NT2/D1 (cell line): ENCODE data around the gene SETD1B.

Experiments
- DNase-seq: peaks from one replicate; pipeline ENCODE4 v3.0.0-alpha.2; 2011; ENCODE audit warnings: low read depth, low spot score
- H3K27me3 ChIP-seq: 2 replicates; pipeline ENCODE4 v1.6.0; 2011; ENCODE audit warnings: mild to moderate bottlenecking; ENCODE audit not compliant: insufficient read length, insufficient read depth
- H3K36me3 ChIP-seq: 2 replicates; pipeline ENCODE4 v1.6.1; 2011; ENCODE audit warnings: mild to moderate bottlenecking, low read length, mixed read lengths; ENCODE audit not compliant: insufficient read depth, insufficient read length
- H3K4me1 ChIP-seq: 2 replicates; pipeline ENCODE4 v1.5.1; 2011; ENCODE audit not compliant: insufficient read depth, insufficient read length
- H3K4me3 ChIP-seq: 2 replicates; pipeline ENCODE4 v1.5.1; 2011; ENCODE audit warnings: low read depth; ENCODE audit not compliant: insufficient read length
- H3K9ac ChIP-seq: 2 replicates; pipeline ENCODE4 v1.6.0; 2011; ENCODE audit warnings: low read depth; ENCODE audit not compliant: insufficient read length
- H3K9me3 ChIP-seq: 2 replicates; pipeline ENCODE4 v1.5.1; 2011; ENCODE audit warnings: mild to moderate bottlenecking, low read length; ENCODE audit not compliant: insufficient read depth
- SUZ12 ChIP-seq: IDR thresholded peaks from 2 replicates; pipeline ENCODE4 v1.6.1; 2011; ENCODE audit not compliant: insufficient read length, insufficient read depth; ENCODE audit errors: extremely low read depth
- YY1 ChIP-seq: IDR thresholded peaks from 2 replicates; pipeline ENCODE4 v1.6.1; 2011; ENCODE audit not compliant: insufficient read length, insufficient read depth
- ZNF274 ChIP-seq: IDR thresholded peaks from 2 replicates; pipeline ENCODE4 v1.6.1; 2011; ENCODE audit warnings: mild to moderate bottlenecking, low read depth, low read length

Gene SETD1B

GRCh38 chr12:121813951-121814350, 10.1 kb downstream of the SETD1B start:
- H3K27me3 ChIP-seq = no peaks in the 10 kb centered on the region
- no peak for DNase-seq
- no peak overlapping the region for H3K4me3 ChIP-seq
- peaks cover 83% of the 10 kb centered on the region for H3K36me3 ChIP-seq
- H3K9ac ChIP-seq = no peak overlapping the region
- peaks cover 23% of the 10 kb centered on the region for H3K4me1 ChIP-seq
- no peak for TF ChIP-seq SUZ12
- no peak for TF ChIP-seq YY1
- TF ChIP-seq ZNF274 = no peak
- no peaks in the 10 kb centered on the region for H3K9me3 ChIP-seq

GRCh38 chr12:121814429-121815119, 10.8 kb downstream of the SETD1B start:
- H3K27me3 ChIP-seq = no peaks in the 10 kb centered on the region
- H3K36me3 ChIP-seq = peaks cover 83% of the 10 kb centered on the region
- no peak overlapping the region for H3K4me3 ChIP-seq
- H3K9ac ChIP-seq = no peak overlapping the region
- peaks cover 23% of the 10 kb centered on the region for H3K4me1 ChIP-seq
- no peaks in the 10 kb centered on the region for H3K9me3 ChIP-seq
- DNase-seq = no peak
- TF ChIP-seq ZNF274 (no peak), YY1 (no peak), SUZ12 (no peak)

GRCh38 chr12:121815263-121815662, 11.5 kb downstream of the SETD1B start:
- Histone ChIP-seq H3K27me3 (no peaks in the 10 kb centered on the region), H3K36me3 (peaks cover 83% of the 10 kb centered on the region), H3K9ac (no peak overlapping the region), H3K4me1 (peaks cover 22% of the 10 kb centered on the region), H3K9me3 (no peaks in the 10 kb centered on the region), H3K4me3 (no peak overlapping the region)
- no peak for DNase-seq
- TF ChIP-seq ZNF274 (no peak), YY1 (no peak), SUZ12 (no peak)

- Histone ChIP-seq H3K36me3 (peaks cover 84% of the 10 kb centered on the region), H3K9ac (no peak overlapping the region), H3K9me3 (no peaks in the 10 kb centered on the region), H3K4me3 (no peak overlapping the region), H3K4me1 (peaks cover 7% of the 10 kb centered on the region), H3K27me3 (no peaks in the 10 kb centered on the region)
- DNase-seq = no peak
- TF ChIP-seq ZNF274 (no peak), SUZ12 (no peak), YY1 (no peak)
These were observed 13.3 kb downstream of the SETD1B start for GRCh38 chr12:121816925-121817647.

- H3K9me3 ChIP-seq = no peaks in the 10 kb centered on the region
- peaks cover 5% of the 10 kb centered on the region for H3K4me1 ChIP-seq
- TF ChIP-seq ZNF274 = no peak
- no peak for TF ChIP-seq SUZ12
- no peak for TF ChIP-seq YY1
- DNase-seq = no peak
- H3K9ac ChIP-seq = no peak overlapping the region
- peaks cover 88% of the 10 kb centered on the region for H3K36me3 ChIP-seq
- H3K4me3 ChIP-seq = no peak overlapping the region
- no peaks in the 10 kb centered on the region for H3K27me3 ChIP-seq
These were observed 13.8 kb downstream of the SETD1B start for GRCh38 chr12:121817648-121818043.

- no peak for DNase-seq
- H3K9ac ChIP-seq = no peak overlapping the region
These were observed 15.6 kb downstream of the SETD1B start for GRCh38 chr12:121819212-121819949.

GRCh38 chr12:121820056-121820455, 16.2 kb downstream of the SETD1B start:
- no peak overlapping the region for H3K9ac ChIP-seq
- no peak overlapping the region for H3K4me3 ChIP-seq
- H3K9me3 ChIP-seq = no peaks in the 10 kb centered on the region
- H3K27me3 ChIP-seq = no peaks in the 10 kb centered on the region
- TF ChIP-seq YY1 = no peak
- TF ChIP-seq SUZ12 = no peak
- no peak for TF ChIP-seq ZNF274
- H3K4me1 ChIP-seq = no peaks in the 10 kb centered on the region
- peaks cover 85% of the 10 kb centered on the region for H3K36me3 ChIP-seq
- DNase-seq = no peak

More at GRCh38 chr12:121819212-121819949, 15.6 kb downstream of the SETD1B start:
- no peaks in the 10 kb centered on the region for H3K27me3 ChIP-seq
- H3K36me3 ChIP-seq = peaks cover 85% of the 10 kb centered on the region
- no peak overlapping the region for H3K4me3 ChIP-seq
- no peaks in the 10 kb centered on the region for H3K4me1 ChIP-seq
- TF ChIP-seq SUZ12 (no peak), YY1 (no peak), ZNF274 (no peak)
- H3K9me3 ChIP-seq = no peaks in the 10 kb centered on the region
